PC-9 (cell line): ENCODE results near the gene OR10H4.

Source experiments
- EZH2 ChIP-seq: fragments of 200-600 bp; sonication (generic); IDR thresholded peaks from 2 replicates; pipeline ENCODE4 v1.8.0; 2017; ENCODE audit warnings: antibody characterized with exemption, low read depth
- TF ChIP-seq, protein P1 (sequence below): fragments of 200-600 bp; sonication (generic); conservative IDR thresholded peaks from 2 replicates; pipeline ENCODE4 v1.6.1; 2017; ENCODE audit warnings: mixed run types, antibody characterized with exemption, mild to moderate bottlenecking, moderate library complexity

DNA sequence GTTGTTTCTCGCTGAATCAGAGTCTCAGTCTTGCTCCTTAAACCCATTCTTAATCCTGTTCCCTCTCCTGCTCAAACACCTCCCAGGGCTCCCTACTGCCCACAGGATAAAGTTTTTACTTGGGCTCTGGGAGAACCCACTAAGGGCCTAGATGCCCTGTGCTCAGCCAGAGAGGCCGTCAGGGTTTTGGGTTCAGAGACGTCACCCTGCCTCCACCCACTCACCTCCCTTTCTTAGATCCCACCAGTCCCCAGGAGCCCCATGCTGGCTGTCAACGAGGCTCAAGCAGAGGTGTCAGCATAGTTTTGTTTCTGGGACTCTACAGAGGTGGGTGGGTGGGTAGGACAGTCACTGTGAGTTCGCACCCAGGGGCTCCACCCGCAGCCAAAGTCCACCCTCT is 35.4 kb upstream of the OR10H4 start:
- TF ChIP-seq, protein P1, sequence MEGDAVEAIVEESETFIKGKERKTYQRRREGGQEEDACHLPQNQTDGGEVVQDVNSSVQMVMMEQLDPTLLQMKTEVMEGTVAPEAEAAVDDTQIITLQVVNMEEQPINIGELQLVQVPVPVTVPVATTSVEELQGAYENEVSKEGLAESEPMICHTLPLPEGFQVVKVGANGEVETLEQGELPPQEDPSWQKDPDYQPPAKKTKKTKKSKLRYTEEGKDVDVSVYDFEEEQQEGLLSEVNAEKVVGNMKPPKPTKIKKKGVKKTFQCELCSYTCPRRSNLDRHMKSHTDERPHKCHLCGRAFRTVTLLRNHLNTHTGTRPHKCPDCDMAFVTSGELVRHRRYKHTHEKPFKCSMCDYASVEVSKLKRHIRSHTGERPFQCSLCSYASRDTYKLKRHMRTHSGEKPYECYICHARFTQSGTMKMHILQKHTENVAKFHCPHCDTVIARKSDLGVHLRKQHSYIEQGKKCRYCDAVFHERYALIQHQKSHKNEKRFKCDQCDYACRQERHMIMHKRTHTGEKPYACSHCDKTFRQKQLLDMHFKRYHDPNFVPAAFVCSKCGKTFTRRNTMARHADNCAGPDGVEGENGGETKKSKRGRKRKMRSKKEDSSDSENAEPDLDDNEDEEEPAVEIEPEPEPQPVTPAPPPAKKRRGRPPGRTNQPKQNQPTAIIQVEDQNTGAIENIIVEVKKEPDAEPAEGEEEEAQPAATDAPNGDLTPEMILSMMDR: no peak
- TF ChIP-seq EZH2: no peak
